ENCODE data around the gene NKAPD1. TPM values are rescaled to one million over a fixed set of nuclear protein-coding genes. Genes with fewer than 3 reads are reported as not detected.
A peak's percentile ranks its signal among the peaks of the same experiment; 100 is the strongest.

The NKAPD1 gene
- total and polyA plus RNA-seq, 2 of the 13 experiments (the other 11 are each of a cell fraction or from before 2014, with no cell fraction given) = 11.2 to 22.5 TPM

- TF ChIP-seq ZNF704 (CRISPR knock-in tag; IDR thresholded peaks at IDR 0.05; ENCODE audit: borderline replicate concordance) (no peak; the same call in 1 of the 2 replicates), CC2D1A (CRISPR knock-in tag; IDR thresholded peaks at IDR 0.05) (no peak), ZNF781 (CRISPR knock-in tag; IDR thresholded peaks at IDR 0.05; ENCODE audit: borderline replicate concordance, not compliant biosample characterization) (no peak), ZBTB39 (CRISPR knock-in tag; IDR thresholded peaks at IDR 0.05) (no peak), ZNF878 (CRISPR knock-in tag; IDR thresholded peaks at IDR 0.05) (peak; percentile 92), XBP1 (CRISPR knock-in tag; IDR thresholded peaks at IDR 0.05) (no peak), PTBP1 (IDR thresholded peaks at IDR 0.05; ENCODE audit: low read depth, low read length, poor library complexity, severe bottlenecking) (no peak), ZNF558 (CRISPR knock-in tag; IDR thresholded peaks at IDR 0.05; ENCODE audit: borderline replicate concordance) (peak; percentile 83; the same call in 1 of the 2 replicates), ZEB1 (IDR thresholded peaks at IDR 0.05; ENCODE audit: insufficient replicate concordance, low read depth) (no peak), ZSCAN29 (CRISPR knock-in tag; conservative IDR thresholded peaks at IDR 0.05) (no peak), ZNF891 (CRISPR knock-in tag; IDR thresholded peaks at IDR 0.05) (peak; percentile 82; the same call in 1 of the 2 replicates), HNRNPUL1 (IDR thresholded peaks at IDR 0.05; ENCODE audit: low read depth, low read length) (no peak), GTF3A (CRISPR knock-in tag; conservative IDR thresholded peaks at IDR 0.05) (no peak), BCL3 (CRISPR knock-in tag; IDR thresholded peaks at IDR 0.05) (peak; percentile 57), CHCHD3 (CRISPR knock-in tag; IDR thresholded peaks at IDR 0.05) (no peak), NFE2L1 (CRISPR knock-in tag; IDR thresholded peaks at IDR 0.05; ENCODE audit: borderline replicate concordance) (no peak), MYPOP (CRISPR knock-in tag; IDR thresholded peaks at IDR 0.05) (peak; percentile 65; the same call in 1 of the 2 replicates), XRCC5 (optimal IDR thresholded peaks at IDR 0.05; ENCODE audit: low read length) (peak; percentile 98), TP53 (CRISPR knock-in tag; conservative IDR thresholded peaks at IDR 0.05) (no peak), RFX1 (IDR thresholded peaks at IDR 0.05) (peak; percentile 86), KLF6 (CRISPR knock-in tag; IDR thresholded peaks at IDR 0.05) (0 out of 2 replicates have a peak, but pooled peaks have one; percentile 22), HNF4G (IDR thresholded peaks at IDR 0.05; ENCODE audit: borderline replicate concordance, low read depth, low read length) (no peak), HNF4G (CRISPR knock-in tag; IDR thresholded peaks at IDR 0.05; ENCODE audit: borderline replicate concordance, low read depth) (no peak)
Measured at GRCh38 chr11:112073941-112074811, at the start of gene NKAPD1, which contains the start of gene PIH1D2 (continued).
